Mucosa of stomach (tissue), 1 donor: ENCODE measurements around the gene ZNF444.
"Not testable (repeated sequence)": the region's sequence is repeated elsewhere in the genome, so short reads cannot be mapped to it uniquely, and the experiment has no call there.

Experiments
- H3K27me3 ChIP-seq: one replicate; pipeline ENCODE4 v1.7.0; 2013; ENCODE audit warnings: mild to moderate bottlenecking, low read length; ENCODE audit not compliant: control insufficient read depth, insufficient read depth
- H3K36me3 ChIP-seq: one replicate; pipeline ENCODE4 v1.7.0; 2013; ENCODE audit warnings: low read length; ENCODE audit not compliant: control insufficient read depth, insufficient read depth
- H3K4me1 ChIP-seq: one replicate; pipeline ENCODE4 v1.7.0; 2013; ENCODE audit warnings: mild to moderate bottlenecking, low read length; ENCODE audit not compliant: control insufficient read depth, insufficient read depth
- H3K4me3 ChIP-seq: one replicate; pipeline ENCODE4 v1.7.0; 2013; ENCODE audit warnings: low read length
- H3K9ac ChIP-seq: one replicate; pipeline ENCODE4 v1.7.0; 2013; ENCODE audit warnings: mild to moderate bottlenecking, low read length, moderate library complexity
- H3K9me3 ChIP-seq: one replicate; pipeline ENCODE4 v1.7.0; 2013; ENCODE audit warnings: mild to moderate bottlenecking, low read length, moderate library complexity; ENCODE audit not compliant: control insufficient read depth
- donor health status: Pancreatic carcinoma.

ZNF444 gene

GRCh38 chr19:56158170-56158757 lies 17.2 kb downstream of the ZNF444 start:
- no peaks in the 10 kb centered on the region for H3K9me3 ChIP-seq
- H3K4me1 ChIP-seq = peaks cover 12% of the 10 kb centered on the region
- H3K4me3 ChIP-seq = no peak overlapping the region
- no peaks in the 10 kb centered on the region for H3K27me3 ChIP-seq
- peaks cover 7% of the 10 kb centered on the region for H3K36me3 ChIP-seq
- no peak overlapping the region for H3K9ac ChIP-seq

DNA sequence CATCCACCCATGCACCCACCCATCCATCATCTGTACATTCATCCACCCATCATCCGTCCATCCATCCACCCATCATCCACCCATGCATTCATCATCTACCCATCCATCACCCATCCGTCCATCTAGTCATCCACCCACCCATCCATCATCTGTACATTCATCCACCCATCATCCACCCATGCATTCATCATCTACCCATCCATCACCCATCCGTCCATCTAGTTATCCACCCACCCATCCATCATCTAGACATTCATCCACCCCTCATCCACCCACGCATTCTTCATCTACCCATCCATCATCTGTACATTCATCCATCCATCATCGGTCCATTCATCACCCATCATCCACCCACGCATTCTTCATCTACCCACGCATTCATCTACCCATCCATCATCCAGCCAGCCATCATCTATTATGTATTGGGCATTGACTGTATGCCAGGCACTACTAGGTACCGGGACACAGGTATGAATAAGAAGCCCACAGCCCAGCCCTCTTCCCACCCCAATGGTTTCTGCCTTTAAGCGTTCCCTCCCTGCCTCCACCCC lies 18.0 kb downstream of the ZNF444 start:
- H3K4me3 ChIP-seq = no peak overlapping the region
- peaks cover 12% of the 10 kb centered on the region for H3K4me1 ChIP-seq
- H3K9ac ChIP-seq = no peak overlapping the region
- no peaks in the 10 kb centered on the region for H3K27me3 ChIP-seq
- peaks cover 7% of the 10 kb centered on the region for H3K36me3 ChIP-seq
- H3K9me3 ChIP-seq = no peaks in the 10 kb centered on the region

DNA sequence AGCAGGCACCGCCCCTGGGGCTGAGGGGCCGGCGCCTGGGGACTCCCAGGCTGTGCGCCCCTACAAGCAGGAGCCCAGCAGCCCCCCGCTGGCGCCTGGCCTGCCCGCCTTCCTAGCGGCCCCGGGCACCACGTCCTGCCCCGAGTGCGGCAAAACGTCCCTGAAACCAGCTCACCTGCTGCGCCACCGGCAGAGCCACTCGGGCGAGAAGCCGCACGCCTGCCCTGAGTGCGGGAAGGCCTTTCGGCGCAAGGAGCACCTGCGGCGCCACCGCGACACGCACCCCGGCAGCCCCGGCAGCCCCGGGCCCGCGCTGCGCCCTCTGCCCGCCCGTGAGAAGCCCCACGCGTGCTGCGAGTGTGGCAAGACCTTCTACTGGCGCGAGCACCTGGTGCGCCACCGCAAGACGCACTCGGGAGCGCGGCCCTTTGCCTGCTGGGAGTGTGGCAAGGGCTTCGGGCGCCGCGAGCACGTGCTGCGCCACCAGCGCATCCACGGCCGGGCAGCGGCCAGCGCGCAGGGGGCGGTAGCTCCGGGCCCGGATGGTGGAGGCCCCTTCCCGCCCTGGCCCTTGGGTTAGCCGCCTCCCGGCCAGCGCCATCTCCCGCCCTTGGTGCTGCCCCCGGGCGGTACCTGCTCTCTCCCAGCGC lies 18.7 kb downstream of the ZNF444 start:
- H3K4me3 ChIP-seq = no peak overlapping the region
- no peaks in the 10 kb centered on the region for H3K27me3 ChIP-seq
- peaks cover 7% of the 10 kb centered on the region for H3K36me3 ChIP-seq
- no peak overlapping the region for H3K9ac ChIP-seq
- no peaks in the 10 kb centered on the region for H3K9me3 ChIP-seq
- peaks cover 12% of the 10 kb centered on the region for H3K4me1 ChIP-seq

DNA sequence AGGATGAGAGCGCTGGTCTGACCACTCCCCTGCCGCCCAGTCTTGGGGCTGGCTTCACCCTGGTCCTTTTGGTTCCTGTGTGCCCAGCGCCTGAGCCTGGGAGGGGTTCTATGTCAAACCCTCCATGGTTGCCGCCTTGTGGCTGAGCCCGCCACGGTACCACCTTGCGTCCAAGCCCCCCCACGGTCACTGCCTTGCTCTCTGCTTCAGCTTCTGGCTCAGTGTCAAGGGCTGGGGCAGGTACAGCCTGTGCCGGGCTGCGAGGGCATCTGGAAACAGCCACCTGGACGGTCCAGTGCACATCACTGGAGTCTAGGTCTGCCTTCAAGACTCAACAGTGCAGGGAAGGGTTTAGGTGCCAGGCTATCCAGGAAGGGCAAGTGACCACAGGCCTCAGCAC lies 20.4 kb downstream of the ZNF444 start:
- H3K9me3 ChIP-seq = no peaks in the 10 kb centered on the region
- no peak overlapping the region for H3K9ac ChIP-seq
- H3K4me1 ChIP-seq = peaks cover 7% of the 10 kb centered on the region
- H3K27me3 ChIP-seq = no peaks in the 10 kb centered on the region
- peaks cover 7% of the 10 kb centered on the region for H3K36me3 ChIP-seq
- H3K4me3 ChIP-seq = no peak overlapping the region

- H3K36me3 ChIP-seq = peaks cover 7% of the 10 kb centered on the region
- H3K27me3 ChIP-seq = no peaks in the 10 kb centered on the region
- H3K4me3 ChIP-seq = no peak overlapping the region
- no peaks in the 10 kb centered on the region for H3K4me1 ChIP-seq
- no peaks in the 10 kb centered on the region for H3K9me3 ChIP-seq
- no peak overlapping the region for H3K9ac ChIP-seq
These were observed 21.2 kb downstream of the ZNF444 start for GRCh38 chr19:56162258-56162657.

DNA sequence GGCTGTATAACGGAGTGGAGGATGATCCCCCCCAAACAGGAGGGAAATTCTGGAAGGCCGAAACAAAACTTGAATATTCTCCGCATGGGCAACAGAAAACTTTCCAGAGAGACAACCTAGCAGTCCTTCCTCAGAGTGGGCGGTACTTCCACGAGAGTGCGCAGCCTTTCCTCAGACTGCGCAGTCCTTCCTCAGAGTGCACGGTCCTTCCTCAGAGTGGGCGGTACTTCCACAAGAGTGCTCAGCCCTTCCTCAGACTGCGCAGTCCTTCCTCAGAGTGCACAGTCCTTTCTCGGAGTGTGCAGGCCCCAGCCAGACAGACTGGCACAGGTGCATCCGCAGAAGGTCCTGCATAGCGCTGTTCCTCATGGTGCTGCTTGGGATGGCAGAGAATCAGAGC lies 22.0 kb downstream of the ZNF444 start:
- H3K4me3 ChIP-seq = no peak overlapping the region
- H3K9me3 ChIP-seq = no peaks in the 10 kb centered on the region
- no peaks in the 10 kb centered on the region for H3K4me1 ChIP-seq

DNA sequence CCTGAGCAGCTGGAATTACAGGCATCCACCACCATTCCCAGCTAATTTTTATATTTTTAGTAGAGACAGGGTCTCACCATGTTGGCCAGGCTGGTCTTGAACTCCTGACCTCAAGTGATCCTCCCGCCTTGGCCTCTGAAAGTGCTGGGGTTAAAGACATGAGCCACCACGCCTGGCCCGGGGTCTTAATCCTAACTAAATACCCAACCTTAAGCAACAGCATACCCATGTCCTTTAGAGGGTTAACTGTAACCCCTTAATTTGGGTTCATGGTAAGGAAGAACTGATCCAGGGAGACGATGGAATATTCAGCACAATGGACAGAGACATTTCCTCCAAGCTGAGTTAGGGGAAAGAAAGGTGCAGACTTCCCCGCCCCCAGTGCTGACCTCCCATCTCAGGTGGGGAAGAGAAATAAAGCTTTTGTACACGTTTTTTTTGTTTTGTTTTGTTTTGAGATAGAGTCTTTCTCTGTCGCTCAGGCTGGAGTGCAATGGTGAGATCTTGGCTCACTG lies 26.0 kb downstream of the ZNF444 start:
- Histone ChIP-seq H3K4me1 (no peaks in the 10 kb centered on the region), H3K9ac (no peak overlapping the region), H3K36me3 (no peaks in the 10 kb centered on the region), H3K4me3 (no peak overlapping the region), H3K9me3 (no peaks in the 10 kb centered on the region), H3K27me3 (no peaks in the 10 kb centered on the region)

More for the DNA sequence above, 22.0 kb downstream of the ZNF444 start:
- Histone ChIP-seq H3K9ac (no peak overlapping the region), H3K27me3 (no peaks in the 10 kb centered on the region), H3K36me3 (peaks cover 7% of the 10 kb centered on the region)

GRCh38 chr19:56170261-56170660 lies 29.2 kb downstream of the ZNF444 start:
- no peaks in the 10 kb centered on the region for H3K36me3 ChIP-seq
- H3K4me3 ChIP-seq = no peak overlapping the region
- no peak overlapping the region for H3K9ac ChIP-seq
- H3K27me3 ChIP-seq = peaks cover 8% of the 10 kb centered on the region
- no peaks in the 10 kb centered on the region for H3K9me3 ChIP-seq
- H3K4me1 ChIP-seq = no peaks in the 10 kb centered on the region

DNA sequence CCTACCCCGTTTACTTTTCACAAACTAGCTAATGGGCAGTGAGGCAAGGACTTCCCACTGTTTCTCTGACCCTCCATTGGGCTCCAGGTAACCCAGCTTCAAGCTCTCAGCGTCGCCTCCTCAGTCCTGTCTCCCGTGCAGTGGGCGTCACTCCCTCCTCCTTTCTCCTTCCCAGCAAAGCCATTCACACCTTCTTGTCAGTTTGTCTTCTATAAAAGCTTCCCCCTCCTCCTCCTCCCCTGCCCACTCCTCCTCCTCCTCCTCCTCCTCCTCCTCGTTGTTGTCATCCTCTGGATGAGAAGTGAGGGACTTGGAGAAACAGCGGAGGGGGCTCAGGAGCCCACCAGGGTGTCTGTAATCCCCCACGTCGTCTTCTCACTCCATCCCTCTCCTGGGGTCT lies 33.0 kb downstream of the ZNF444 start:
- peaks cover 13% of the 10 kb centered on the region for H3K27me3 ChIP-seq
- no peaks in the 10 kb centered on the region for H3K36me3 ChIP-seq
- H3K9ac ChIP-seq = no peak overlapping the region
- H3K4me3 ChIP-seq = no peak overlapping the region
- no peaks in the 10 kb centered on the region for H3K9me3 ChIP-seq
- no peaks in the 10 kb centered on the region for H3K4me1 ChIP-seq

DNA sequence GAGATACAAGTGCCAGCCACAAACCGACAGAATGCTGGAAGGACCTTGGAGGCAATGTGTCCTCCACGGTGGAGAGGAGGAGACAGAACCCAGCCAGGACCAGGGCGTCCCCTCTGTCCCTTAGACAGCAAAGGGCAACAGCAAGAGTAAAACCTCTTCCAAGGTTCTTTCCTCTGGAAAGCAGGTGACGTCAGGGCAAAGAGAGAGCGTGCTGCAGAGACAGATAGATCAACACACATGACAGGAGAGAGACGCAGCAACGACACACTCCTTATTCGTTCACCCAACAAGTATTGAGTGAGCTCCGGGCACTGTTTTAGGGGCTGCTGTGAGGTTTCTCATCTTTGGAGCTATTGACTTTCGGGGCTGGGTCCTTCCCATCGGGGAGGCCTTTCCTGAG lies 33.5 kb downstream of the ZNF444 start:
- Histone ChIP-seq H3K4me3 (no peak overlapping the region), H3K4me1 (no peaks in the 10 kb centered on the region), H3K9ac (no peak overlapping the region), H3K36me3 (no peaks in the 10 kb centered on the region), H3K9me3 (no peaks in the 10 kb centered on the region), H3K27me3 (peaks cover 13% of the 10 kb centered on the region)

DNA sequence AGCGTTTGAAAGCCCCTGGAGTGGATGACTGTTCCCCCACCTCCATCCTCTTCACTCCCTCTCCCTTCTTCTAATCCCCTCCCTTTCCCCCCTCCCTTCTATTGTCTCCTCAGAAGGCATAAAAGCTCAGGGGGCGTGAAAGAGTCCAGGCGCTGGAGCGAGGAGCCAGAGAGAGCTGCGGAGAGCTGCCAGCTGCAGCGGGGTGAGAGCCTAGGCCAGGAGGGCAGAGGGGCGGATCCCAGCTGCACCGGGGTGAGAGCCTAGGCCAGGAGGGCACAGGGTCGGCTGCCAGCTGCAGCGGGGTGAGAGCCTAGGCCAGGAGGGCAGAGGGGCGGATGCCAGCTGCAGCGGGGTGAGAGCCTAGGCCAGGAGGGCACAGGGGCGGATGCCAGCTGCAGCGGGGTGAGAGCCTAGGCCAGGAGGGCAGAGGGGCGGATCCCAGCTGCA lies 34.8 kb downstream of the ZNF444 start, which contains the start of gene GALP:
Gene GALP, plus strand, starts transcription at position 148 of the 447 bp plus-strand sequence. CDS start 1,101 bp downstream, outside the sequence.
- not testable (repeated sequence) for H3K36me3 ChIP-seq, H3K9me3 ChIP-seq, H3K4me3 ChIP-seq, H3K4me1 ChIP-seq, H3K9ac ChIP-seq
- peaks cover 13% of the 10 kb centered on the region for H3K27me3 ChIP-seq

DNA sequence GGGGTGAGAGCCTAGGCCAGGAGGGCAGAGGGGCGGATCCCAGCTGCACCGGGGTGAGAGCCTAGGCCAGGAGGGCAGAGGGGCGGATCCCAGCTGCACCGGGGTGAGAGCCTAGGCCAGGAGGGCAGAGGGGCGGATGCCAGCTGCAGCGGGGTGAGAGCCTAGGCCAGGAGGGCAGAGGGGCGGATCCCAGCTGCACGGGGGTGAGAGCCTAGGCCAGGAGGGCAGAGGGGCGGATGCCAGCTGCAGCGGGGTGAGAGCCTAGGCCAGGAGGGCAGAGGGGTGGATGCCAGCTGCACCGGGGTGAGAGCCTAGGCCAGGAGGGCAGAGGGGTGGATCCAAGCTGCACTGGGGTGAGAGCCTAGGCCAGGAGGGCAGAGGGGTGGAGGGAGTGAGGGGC lies 35.2 kb downstream of the ZNF444 start:
- not testable (repeated sequence) for H3K4me3 ChIP-seq, H3K36me3 ChIP-seq, H3K4me1 ChIP-seq, H3K9ac ChIP-seq, H3K9me3 ChIP-seq
- H3K27me3 ChIP-seq = peaks cover 13% of the 10 kb centered on the region
